T-helper 1 cell treated with Interleukin-12 subunit alpha and Interleukin-12 subunit beta and Interleukin-4 antibody, amounts not matched to agents 30 μg/mL and 1 μg/mL, for 36 hours (primary cell): Measurements from ENCODE around the gene YBX1.

ENCODE experiments used
- H3K27ac Mint-ChIP-seq: one replicate; pipeline ENCODE4 v1.8.0; 2021; ENCODE audit warnings: mild to moderate bottlenecking, mixed read lengths
- H3K27me3 Mint-ChIP-seq: one replicate; pipeline ENCODE4 v1.8.0; 2021; ENCODE audit warnings: low read depth, mixed read lengths
- H3K36me3 Mint-ChIP-seq: one replicate; pipeline ENCODE4 v1.8.0; 2021; ENCODE audit warnings: low read depth, mixed read lengths
- H3K4me1 Mint-ChIP-seq: one replicate; pipeline ENCODE4 v1.8.0; 2021; ENCODE audit warnings: low read depth, mixed read lengths
- H3K4me3 Mint-ChIP-seq: one replicate; pipeline ENCODE4 v1.8.0; 2021; ENCODE audit warnings: mild to moderate bottlenecking, moderate library complexity, mixed read lengths
- H3K9me3 Mint-ChIP-seq: one replicate; pipeline ENCODE4 v1.8.0; 2021; ENCODE audit warnings: mixed read lengths

The YBX1 gene

DNA sequence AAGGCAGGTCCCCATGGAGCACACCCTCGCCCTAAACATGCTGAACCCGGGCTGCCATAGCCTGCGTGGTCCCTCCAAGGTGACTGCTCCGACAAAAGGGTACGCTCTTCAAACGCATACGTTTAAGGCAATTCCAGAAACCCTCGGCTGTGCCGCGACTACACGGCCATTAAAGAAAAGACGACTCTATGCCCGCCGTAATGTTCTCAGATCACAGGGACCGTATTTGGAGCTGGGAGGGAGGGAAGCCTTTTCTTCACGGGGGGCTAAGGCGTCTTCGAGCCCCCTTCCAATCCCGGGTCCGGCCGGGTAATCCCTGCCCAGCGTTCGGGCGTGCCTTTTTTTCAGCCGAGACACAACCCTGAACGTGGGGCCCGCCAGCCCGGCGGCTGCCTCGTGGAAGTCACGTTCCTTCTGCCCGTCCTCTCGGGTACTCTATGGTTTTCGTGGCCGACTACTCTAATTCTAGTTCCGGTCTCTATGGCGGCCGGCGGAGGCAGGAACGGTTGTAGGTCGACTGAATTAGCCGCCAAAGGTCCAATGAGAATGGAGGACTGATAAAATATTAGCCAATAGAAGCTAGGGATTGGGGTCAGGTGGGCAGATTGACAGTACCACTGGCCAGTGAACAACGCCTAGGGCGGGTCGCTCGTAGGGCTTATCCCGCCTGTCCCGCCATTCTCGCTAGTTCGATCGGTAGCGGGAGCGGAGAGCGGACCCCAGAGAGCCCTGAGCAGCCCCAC is at the start of gene YBX1:
YBX1 (plus strand) TSS at position 678 of the 743 bp plus-strand sequence. CDS start 148 bp downstream, outside the sequence.
- no peaks in the 10 kb centered on the region for H3K9me3 Mint-ChIP-seq
- H3K36me3 Mint-ChIP-seq, result peaks cover 24% of the 10 kb centered on the region
- peaks cover 48% of the 10 kb centered on the region for H3K4me1 Mint-ChIP-seq
- peak within 1 kb of the TSS; percentile 97 for H3K4me3 Mint-ChIP-seq
- peak within 1 kb of the TSS; percentile 96 for H3K27ac Mint-ChIP-seq
- H3K27me3 Mint-ChIP-seq, result no peaks in the 10 kb centered on the region

DNA sequence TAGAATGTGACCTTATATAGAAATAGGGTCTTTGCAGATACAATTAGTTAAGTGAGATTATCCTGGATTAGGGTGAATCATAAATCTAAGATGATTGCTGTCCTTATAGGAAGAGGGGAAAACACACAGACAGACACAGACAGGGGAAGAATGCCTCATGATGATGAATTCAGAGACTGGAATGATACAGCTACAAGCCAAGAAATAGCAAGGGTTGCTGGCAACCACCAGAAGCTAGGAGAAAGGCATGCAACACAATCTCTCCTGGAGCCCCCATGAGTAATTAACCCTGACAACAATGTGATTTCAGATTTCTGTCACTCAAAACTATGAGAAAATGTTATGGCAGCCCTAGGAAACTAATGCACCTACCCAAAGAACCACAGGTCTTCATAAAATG is 43.1 kb upstream of the YBX1 start:
- Mint-ChIP-seq H3K36me3 (no peaks in the 10 kb centered on the region), H3K4me1 (no peaks in the 10 kb centered on the region), H3K4me3 (no peak overlapping the region), H3K27me3 (peaks cover 8% of the 10 kb centered on the region), H3K27ac (no peak overlapping the region), H3K9me3 (no peaks in the 10 kb centered on the region)

DNA sequence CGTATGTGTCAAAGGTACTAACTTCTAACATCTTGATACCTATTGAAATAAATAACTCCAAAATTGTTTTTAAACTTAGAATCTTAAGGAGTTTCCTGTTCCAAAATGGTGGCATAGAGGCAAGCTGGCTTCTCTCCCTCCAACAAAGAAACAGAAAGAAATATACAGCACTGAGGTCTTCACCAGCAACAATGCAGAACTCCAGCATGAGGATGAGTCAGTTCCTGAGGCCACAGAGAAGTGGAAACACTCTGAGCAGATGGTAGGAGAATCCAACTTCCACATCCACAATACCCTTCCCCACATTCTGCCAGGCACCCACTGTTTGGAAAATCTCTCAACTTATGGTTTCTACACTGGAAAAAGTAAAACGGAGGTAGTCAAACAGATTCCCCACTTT is 36.2 kb upstream of the YBX1 start:
- H3K4me1 Mint-ChIP-seq, result no peaks in the 10 kb centered on the region
- peaks cover 19% of the 10 kb centered on the region for H3K27me3 Mint-ChIP-seq
- peaks cover 7% of the 10 kb centered on the region for H3K9me3 Mint-ChIP-seq
- H3K4me3 Mint-ChIP-seq, result no peak overlapping the region
- H3K27ac Mint-ChIP-seq, result no peak overlapping the region
- peaks cover 1% of the 10 kb centered on the region for H3K36me3 Mint-ChIP-seq

DNA sequence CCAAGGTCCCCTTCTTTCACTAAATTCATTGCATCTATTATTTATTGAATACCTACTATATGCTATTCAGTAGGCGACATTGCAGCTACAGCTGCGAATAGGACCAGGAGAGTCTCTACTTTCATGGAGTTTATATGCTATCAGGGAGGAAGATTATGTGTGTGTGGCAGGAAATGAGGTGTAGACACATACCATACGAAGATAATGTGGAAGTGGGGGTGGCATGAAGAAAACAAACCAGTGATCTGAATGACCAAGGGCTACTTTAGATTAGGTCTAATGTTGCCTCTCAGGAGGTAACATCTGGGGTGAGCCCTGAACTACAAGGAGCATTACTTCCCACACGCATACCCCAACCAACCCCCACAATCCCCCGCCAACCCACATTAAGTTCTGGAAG is 25.0 kb upstream of the YBX1 start:
- Mint-ChIP-seq H3K4me3 (peak overlapping the region; percentile 98), H3K4me1 (peaks cover 35% of the 10 kb centered on the region), H3K36me3 (peaks cover 17% of the 10 kb centered on the region), H3K9me3 (no peaks in the 10 kb centered on the region), H3K27ac (peak overlapping the region; percentile 76), H3K27me3 (peaks cover 9% of the 10 kb centered on the region)

DNA sequence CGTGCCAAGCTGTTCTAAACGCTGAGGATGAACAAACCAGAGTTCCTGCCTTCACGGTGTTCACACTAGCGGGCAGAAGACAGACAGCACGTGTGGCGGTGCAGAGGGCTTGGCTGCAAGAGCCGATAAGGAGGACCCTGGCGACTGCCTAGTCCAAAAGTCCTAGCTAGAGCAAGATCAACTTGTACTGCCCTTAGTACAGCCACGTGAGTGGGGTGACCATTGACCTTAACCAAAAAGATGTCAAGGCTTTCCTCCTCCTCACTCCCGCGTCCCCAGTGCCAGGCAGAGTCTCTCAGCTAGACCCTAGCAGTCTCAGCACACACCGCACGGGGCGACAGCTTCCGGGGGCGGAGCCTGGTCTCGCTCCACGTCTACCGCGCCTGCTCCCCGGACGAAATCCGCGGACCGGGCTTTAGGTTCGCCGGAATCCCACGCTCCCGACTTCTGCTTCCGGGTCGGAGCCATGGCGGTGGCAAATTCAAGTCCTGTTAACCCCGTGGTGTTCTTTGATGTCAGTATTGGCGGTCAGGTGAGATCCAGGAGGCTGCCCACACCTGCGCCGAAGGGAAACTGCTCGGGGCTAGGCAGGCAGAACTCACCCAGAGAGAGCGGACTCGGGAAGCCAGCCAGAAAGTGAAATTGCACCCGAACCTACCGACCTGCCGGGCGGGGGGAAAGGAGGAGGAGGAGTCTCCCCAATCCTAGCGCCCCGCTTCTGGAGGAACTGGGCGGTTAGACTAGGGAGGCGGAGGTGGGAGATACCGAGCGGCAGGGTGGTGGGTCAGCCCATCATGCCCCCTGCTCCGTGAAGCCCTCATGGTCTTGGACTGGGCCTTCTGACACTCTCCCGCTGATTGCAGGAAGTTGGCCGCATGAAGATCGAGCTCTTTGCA is 24.0 kb upstream of the YBX1 start, which contains the start of gene PPIH:
PPIH (plus strand) TSS at position 443 of the 896 bp plus-strand sequence; CDS start at position 467, 24 bp downstream.
- Mint-ChIP-seq H3K27me3 (peaks cover 5% of the 10 kb centered on the region), H3K9me3 (no peaks in the 10 kb centered on the region), H3K4me1 (peaks cover 35% of the 10 kb centered on the region), H3K4me3 (peak within 1 kb of the TSS; percentile 98), H3K27ac (peak within 1 kb of the TSS; percentile 89), H3K36me3 (peaks cover 18% of the 10 kb centered on the region)

DNA sequence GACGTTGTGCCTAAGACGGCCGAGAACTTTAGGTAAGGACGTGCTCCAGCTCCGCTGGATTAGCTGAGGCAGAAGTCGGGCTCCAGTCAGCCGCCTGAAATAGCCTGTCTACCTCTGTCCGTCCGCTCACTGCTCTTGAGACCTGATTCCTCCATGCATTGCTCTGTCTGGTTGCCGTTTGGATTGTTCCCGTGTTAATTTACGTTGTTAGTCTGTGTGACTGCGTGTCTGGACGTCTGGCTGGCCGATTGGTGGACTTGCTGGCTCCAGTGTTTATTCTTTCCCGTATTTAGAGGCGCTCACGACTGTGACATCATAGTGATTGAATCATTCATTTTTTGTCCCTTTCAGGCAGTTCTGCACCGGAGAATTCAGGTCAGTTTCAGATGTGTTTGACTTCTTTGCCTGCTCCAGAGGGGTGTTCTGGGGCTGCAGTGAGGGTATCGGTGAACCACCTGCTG is 23.3 kb upstream of the YBX1 start:
- H3K9me3 Mint-ChIP-seq, result no peaks in the 10 kb centered on the region
- H3K27me3 Mint-ChIP-seq, result no peaks in the 10 kb centered on the region
- H3K27ac Mint-ChIP-seq, result peak overlapping the region; percentile 89
- peaks cover 22% of the 10 kb centered on the region for H3K36me3 Mint-ChIP-seq
- peaks cover 35% of the 10 kb centered on the region for H3K4me1 Mint-ChIP-seq
- peak overlapping the region; percentile 98 for H3K4me3 Mint-ChIP-seq

DNA sequence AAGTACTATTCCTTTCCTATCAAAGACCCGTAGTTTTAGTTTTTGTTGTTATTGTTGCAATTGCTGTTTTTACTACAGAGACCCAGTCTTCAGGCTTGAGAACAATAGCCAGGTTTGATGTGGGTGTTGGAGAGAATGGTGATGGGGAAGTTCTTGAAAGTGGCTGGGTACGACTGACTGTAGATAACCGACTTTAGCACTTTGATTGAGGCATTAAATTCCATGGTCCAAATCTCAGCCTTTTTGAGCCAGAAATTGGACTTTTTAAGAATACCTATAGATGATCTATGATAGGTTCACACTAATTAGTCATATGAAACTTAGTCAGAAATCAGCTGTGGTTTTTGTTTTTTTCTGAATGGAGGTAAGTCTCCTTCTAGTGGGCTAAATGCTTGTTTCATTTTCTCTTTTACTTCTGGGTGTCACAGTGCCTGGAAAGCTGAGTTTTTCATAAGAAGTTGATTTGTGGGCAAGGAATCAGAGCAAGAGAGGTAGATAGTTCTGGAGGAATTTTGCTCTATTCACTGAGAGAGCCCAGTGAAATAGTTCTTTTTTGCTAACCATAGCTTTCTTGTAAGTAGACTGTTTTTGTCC is 21.2 kb upstream of the YBX1 start:
- H3K27me3 Mint-ChIP-seq, result no peaks in the 10 kb centered on the region
- peak overlapping the region; percentile 79 for H3K4me3 Mint-ChIP-seq
- H3K36me3 Mint-ChIP-seq, result peaks cover 35% of the 10 kb centered on the region
- H3K27ac Mint-ChIP-seq, result peak overlapping the region; percentile 91
- H3K9me3 Mint-ChIP-seq, result no peaks in the 10 kb centered on the region
- H3K4me1 Mint-ChIP-seq, result peaks cover 35% of the 10 kb centered on the region

DNA sequence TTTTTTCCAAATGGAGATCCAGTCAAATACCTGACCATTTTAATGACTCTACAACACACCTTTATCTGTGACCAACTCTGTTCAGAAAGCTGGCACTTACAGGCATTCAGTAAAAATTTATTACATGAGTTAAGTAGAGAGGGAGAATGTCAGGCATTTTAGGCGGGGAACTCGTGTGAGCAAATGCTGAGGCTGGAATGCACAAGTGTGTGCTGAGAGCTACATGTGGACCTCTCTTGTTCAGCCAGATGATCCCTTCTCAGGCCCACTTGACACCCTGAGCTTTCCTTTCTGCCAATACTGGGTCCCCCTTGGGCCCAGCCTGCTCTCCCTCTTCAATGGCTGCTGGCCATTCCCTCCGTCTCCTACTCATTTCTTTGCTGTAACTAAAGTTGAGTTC is 12.3 kb upstream of the YBX1 start:
- Mint-ChIP-seq H3K27me3 (no peaks in the 10 kb centered on the region), H3K4me3 (no peak overlapping the region), H3K36me3 (peaks cover 49% of the 10 kb centered on the region), H3K9me3 (no peaks in the 10 kb centered on the region), H3K27ac (no peak overlapping the region), H3K4me1 (peaks cover 1% of the 10 kb centered on the region)

DNA sequence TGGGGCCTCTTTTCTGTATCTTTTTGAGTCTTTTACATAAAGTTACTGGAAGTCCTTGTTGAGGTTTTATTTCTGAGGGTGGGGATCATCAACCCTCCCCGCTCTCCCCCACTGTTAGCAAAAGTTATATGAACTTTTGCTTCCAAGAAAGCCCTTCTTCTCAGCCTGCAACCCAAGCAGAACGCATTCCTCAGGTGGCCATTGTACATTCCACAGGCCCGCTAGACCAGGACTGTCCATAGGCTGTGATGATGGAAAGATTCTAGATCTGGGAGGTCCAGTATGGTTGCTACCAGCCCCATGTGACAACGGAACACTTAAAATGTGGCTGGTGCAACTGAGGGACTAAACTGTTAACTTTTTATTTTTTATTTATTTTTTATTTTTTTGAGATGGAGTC is 11.8 kb upstream of the YBX1 start:
- Mint-ChIP-seq H3K4me1 (peaks cover 1% of the 10 kb centered on the region), H3K36me3 (peaks cover 52% of the 10 kb centered on the region), H3K27me3 (no peaks in the 10 kb centered on the region), H3K27ac (no peak overlapping the region), H3K4me3 (no peak overlapping the region), H3K9me3 (no peaks in the 10 kb centered on the region)

DNA sequence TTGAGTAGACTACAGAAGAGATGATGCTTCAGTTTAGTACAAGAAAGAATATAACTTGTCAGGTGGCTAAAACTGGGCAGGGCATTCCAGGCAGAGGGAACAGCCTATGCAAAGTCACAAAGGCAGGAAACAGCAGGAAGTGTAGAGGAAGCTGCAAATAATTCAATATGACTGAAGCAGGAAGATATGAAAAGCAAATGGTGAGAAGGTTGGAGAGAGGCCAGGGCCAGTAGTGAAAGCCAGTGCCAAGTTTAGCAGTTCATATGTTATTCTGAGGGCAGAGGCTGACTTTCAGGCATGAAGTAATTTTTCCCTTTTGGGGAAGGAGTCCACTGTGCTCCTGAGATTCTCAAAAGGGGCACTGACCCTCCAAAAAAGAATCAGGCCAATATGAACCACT is 8.0 kb upstream of the YBX1 start:
- H3K27ac Mint-ChIP-seq, result no peak overlapping the region

DNA sequence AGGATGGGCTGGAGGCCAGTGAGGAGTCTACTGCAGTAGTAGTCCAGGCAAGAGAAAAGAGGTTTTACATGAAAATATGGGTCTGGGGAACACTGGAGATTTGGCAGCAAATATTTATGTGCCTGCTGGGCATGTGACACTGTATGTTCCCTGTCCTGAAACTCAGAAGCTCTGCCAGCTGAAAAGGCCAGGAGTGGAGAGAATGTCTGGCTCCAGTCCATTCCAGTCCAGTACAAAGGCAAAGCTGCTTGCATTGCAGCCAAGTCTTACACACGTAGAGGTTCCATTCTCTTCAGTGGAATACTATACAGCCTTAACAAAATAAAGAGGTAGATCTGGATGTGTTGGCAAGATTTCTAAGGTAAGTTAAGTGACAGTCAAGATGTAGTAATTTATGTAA is 7.5 kb upstream of the YBX1 start:
- Mint-ChIP-seq H3K4me1 (peaks cover 2% of the 10 kb centered on the region), H3K27ac (no peak overlapping the region)

More for the DNA sequence above, 8.0 kb upstream of the YBX1 start:
- H3K9me3 Mint-ChIP-seq, result no peaks in the 10 kb centered on the region
- H3K36me3 Mint-ChIP-seq, result peaks cover 38% of the 10 kb centered on the region
- H3K27me3 Mint-ChIP-seq, result no peaks in the 10 kb centered on the region
- H3K4me3 Mint-ChIP-seq, result no peak overlapping the region
- peaks cover 1% of the 10 kb centered on the region for H3K4me1 Mint-ChIP-seq

DNA sequence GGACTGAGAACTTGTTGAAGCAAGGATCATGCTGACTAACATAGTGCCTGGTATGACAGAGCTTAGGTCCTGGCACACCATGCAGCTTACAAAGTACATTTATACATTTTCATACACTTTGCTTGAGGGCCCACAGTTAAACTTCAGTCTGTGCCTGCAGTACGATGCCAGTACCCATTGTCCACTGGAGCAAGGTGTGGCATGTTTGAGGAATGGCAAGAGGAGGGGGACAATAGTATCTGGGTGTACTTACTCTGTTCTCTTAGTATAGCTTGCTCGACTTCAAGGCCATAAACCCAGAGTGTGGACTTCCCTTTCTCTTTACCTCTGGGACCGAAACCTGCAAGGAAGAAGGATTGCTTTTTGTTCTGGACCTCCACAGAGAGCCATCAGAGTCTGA is 6.8 kb upstream of the YBX1 start:
- Mint-ChIP-seq H3K36me3 (peaks cover 32% of the 10 kb centered on the region), H3K4me3 (no peak overlapping the region), H3K4me1 (peaks cover 8% of the 10 kb centered on the region), H3K27me3 (no peaks in the 10 kb centered on the region), H3K27ac (no peak overlapping the region), H3K9me3 (no peaks in the 10 kb centered on the region)

More for the DNA sequence above, 7.5 kb upstream of the YBX1 start:
- H3K36me3 Mint-ChIP-seq, result peaks cover 36% of the 10 kb centered on the region
- H3K4me3 Mint-ChIP-seq, result no peak overlapping the region
- H3K9me3 Mint-ChIP-seq, result no peaks in the 10 kb centered on the region
- no peaks in the 10 kb centered on the region for H3K27me3 Mint-ChIP-seq

DNA sequence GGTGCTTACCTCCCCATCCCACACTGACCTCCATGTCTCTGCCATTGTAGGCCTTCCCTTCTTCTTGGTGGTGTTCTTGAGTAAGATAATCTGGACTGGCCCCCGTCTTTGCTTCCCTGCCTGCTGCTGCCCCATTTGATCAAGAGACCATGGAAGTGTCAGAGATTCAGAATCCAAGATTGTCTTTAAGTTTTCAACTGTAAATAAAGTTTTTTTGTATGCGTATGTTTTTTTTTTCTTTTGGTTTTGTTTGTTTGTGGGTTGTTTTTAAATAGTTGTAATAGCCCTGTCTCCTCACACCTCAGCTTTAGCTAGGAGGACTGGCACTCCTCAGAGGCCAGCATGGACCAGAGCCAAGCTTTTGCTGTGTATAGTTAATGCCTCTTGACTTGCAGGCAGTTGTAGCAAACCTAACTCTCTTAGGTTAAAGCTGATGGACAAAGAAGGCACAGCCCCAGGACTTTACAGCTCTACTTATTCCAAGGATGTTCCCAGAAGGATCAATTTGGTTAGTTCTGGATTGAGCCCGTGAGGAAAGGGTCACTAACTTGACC is 5.6 kb upstream of the YBX1 start:
- no peak overlapping the region for H3K27ac Mint-ChIP-seq
- H3K9me3 Mint-ChIP-seq, result no peaks in the 10 kb centered on the region
- peaks cover 29% of the 10 kb centered on the region for H3K36me3 Mint-ChIP-seq
- no peaks in the 10 kb centered on the region for H3K27me3 Mint-ChIP-seq
- H3K4me1 Mint-ChIP-seq, result peaks cover 17% of the 10 kb centered on the region
- no peak overlapping the region for H3K4me3 Mint-ChIP-seq

DNA sequence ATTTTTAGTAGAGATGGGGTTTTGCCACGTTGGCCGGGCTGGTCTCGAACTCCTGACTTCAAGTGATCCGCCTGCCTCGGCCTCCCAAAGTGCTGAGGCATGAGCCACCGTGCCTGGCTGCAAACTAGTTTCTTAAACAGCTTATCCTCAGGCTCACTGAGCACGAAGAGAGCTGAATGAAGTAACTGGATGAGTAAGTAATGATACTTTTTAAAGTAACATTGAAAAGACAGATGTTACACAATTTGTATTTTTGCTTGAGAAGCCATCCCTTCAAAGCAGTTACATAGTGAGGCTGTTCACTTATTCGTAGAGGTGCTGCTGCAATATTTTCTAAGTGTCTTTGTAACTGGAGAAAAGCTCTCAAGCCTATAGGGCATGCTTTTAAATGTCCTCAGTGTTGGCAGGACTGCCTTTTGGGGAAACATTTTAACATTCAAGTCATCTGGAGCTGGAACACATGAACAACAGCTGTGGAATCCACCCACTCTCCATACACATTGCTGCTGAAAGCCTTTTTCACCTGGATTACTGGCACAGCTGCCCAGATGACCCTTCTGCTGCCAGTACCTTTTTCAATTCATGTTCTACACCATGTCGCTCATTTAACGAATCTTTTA is 2.7 kb upstream of the YBX1 start:
- H3K27ac Mint-ChIP-seq, result no peak overlapping the region
- H3K9me3 Mint-ChIP-seq, result no peaks in the 10 kb centered on the region
- peaks cover 27% of the 10 kb centered on the region for H3K4me1 Mint-ChIP-seq
- peaks cover 29% of the 10 kb centered on the region for H3K36me3 Mint-ChIP-seq
- no peaks in the 10 kb centered on the region for H3K27me3 Mint-ChIP-seq
- H3K4me3 Mint-ChIP-seq, result no peak overlapping the region
